ENCODE results near the gene C12orf57. TPM values are rescaled to one million over a fixed set of nuclear protein-coding genes. Genes with fewer than 3 reads are reported as not detected.

C12orf57 gene
- total and polyA plus RNA-seq, 2 of the 13 experiments (the other 11 are each of a cell fraction or from before 2014, with no cell fraction given): 84.0 to 287 TPM

- TF ChIP-seq RERE (CRISPR knock-in tag; IDR thresholded peaks at IDR 0.05; ENCODE audit: low read depth): no peak; the same call in 1 of the 2 replicates
- peak; percentile 76 for TF ChIP-seq GATAD2A (CRISPR knock-in tag; IDR thresholded peaks at IDR 0.05)
- TF ChIP-seq PAX8 (CRISPR knock-in tag; IDR thresholded peaks at IDR 0.05; ENCODE audit: borderline replicate concordance): 0 out of 2 replicates have a peak, but pooled peaks have one; percentile 58
- TF ChIP-seq CSRNP1 (CRISPR knock-in tag; IDR thresholded peaks at IDR 0.05): peak; percentile 63; the same call in 1 of the 2 replicates
- no peak; the same call in 1 of the 2 replicates for TF ChIP-seq MAX (IDR thresholded peaks at IDR 0.05)
- TF ChIP-seq SMAD3 (CRISPR knock-in tag; IDR thresholded peaks at IDR 0.05): peak; percentile 98
- TF ChIP-seq CHCHD3 (CRISPR knock-in tag; IDR thresholded peaks at IDR 0.05): no peak; the same call in 1 of the 2 replicates
- TF ChIP-seq FOSL1 (CRISPR knock-in tag; IDR thresholded peaks at IDR 0.05; ENCODE audit: borderline replicate concordance): 0 out of 2 replicates have a peak, but pooled peaks have one; percentile 9
- no peak for TF ChIP-seq MAFG (CRISPR knock-in tag; IDR thresholded peaks at IDR 0.05)
- no peak; the same call in 1 of the 2 replicates for TF ChIP-seq JDP2 (CRISPR knock-in tag; IDR thresholded peaks at IDR 0.05; ENCODE audit: borderline replicate concordance)
- TF ChIP-seq PLRG1 (conservative IDR thresholded peaks at IDR 0.05): no peak
- TF ChIP-seq ZBTB40 (IDR thresholded peaks at IDR 0.05): no peak
- peak; percentile 59; the same call in 1 of the 2 replicates for TF ChIP-seq ZBTB40 (CRISPR knock-in tag; IDR thresholded peaks at IDR 0.05)
These were observed at the start of gene C12orf57, which contains the start of gene RNU7-1 (continued) for GRCh38 chr12:6943722-6944380.
